Peyer's patch (tissue), 4 donors: ENCODE data around the gene VCL. TPM values are rescaled to one million over a fixed set of nuclear protein-coding genes. Genes with fewer than 3 reads are reported as not detected.

Experiments
- DNase-seq, 3 donors: peaks; one replicate each; pipeline ENCODE4 v3.0.0-alpha.2; 2017 to 2019
- H3K27ac ChIP-seq, 4 donors: fragments of 200-600 bp; sonication (generic); one replicate each; pipeline ENCODE4 v1.5.1; 2016 to 2019
- H3K27me3 ChIP-seq, 2 donors: fragments of 200-600 bp; sonication (generic); one replicate each; pipeline ENCODE4 v1.5.1; 2019
- H3K36me3 ChIP-seq, 3 donors: fragments of 200-600 bp; sonication (generic); one replicate each; pipeline ENCODE4 v1.5.1; 2016 to 2019
- H3K4me1 ChIP-seq, 4 donors: fragments of 200-600 bp; sonication (generic); one replicate each; pipeline ENCODE4 v1.5.1; 2016 to 2019
- H3K4me3 ChIP-seq, 4 donors: fragments of 200-600 bp; sonication (generic); 1 replicate in 3 of 4; 2 replicates in 1 of 4; pipeline ENCODE4 v1.5.1; 2016 to 2019; ENCODE audit warnings: mild to moderate bottlenecking in 1 of 4
- H3K9me3 ChIP-seq, 4 donors: fragments of 200-600 bp; sonication (generic); one replicate each; pipeline ENCODE4 v1.5.1; 2016 to 2019; ENCODE audit warnings: mild to moderate bottlenecking in 1 of 4
- CTCF ChIP-seq, 6 experiments: fragments of 450-650 bp in 4 of 6; fragments of 200-600 bp in 2 of 6; sonication (generic) in 1 of 6; IDR thresholded peaks; one replicate each; pipeline ENCODE4 v1.5.1; 2017 to 2019; ENCODE audit warnings: antibody characterized with exemption in 6 of 6, mild to moderate bottlenecking in 3 of 6, moderate library complexity in 1 of 6
- POLR2A ChIP-seq, 2 donors: fragments of 450-650 bp; IDR thresholded peaks; one replicate each; pipeline ENCODE4 v1.5.1; 2017; ENCODE audit warnings: antibody characterized with exemption in 2 of 2, mild to moderate bottlenecking in 2 of 2, moderate library complexity in 2 of 2
- total RNA-seq, 4 donors: library from RNA; depleted of rRNA; stranded (reverse); fragments of >200 nt; gene quantifications; one replicate each; pipeline ENCODE4 v1.1.0, GENCODE V29; 2016

The VCL gene
- total RNA-seq, 4 donors from 2014 or later = 36.3 to 103 (median 61.4) TPM

DNA sequence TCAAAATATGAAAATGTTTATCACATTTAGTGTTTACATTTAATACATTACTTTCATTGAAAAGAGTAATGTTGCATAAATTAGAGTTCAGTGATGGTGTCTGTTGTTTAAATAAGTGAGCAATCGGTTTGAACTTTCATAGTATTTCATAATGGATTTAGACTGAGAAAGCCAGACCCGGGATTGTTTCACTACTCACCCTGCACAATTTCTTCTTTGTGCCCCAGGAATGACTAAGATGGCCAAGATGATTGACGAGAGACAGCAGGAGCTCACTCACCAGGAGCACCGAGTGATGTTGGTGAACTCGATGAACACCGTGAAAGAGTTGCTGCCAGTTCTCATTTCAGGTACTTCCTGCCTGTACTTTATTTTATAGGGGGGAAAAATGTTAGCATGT, 74.6 kb downstream of the VCL start:
- Histone ChIP-seq H3K27me3 (no peaks in the 10 kb centered on the region), H3K4me1 (no peaks in the 10 kb centered on the region), H3K36me3 (peaks cover 0 to 21% (median 0%) of the 10 kb centered on the region in 3 donors), H3K4me3 (no peak overlapping the region), H3K9me3 (no peaks in the 10 kb centered on the region), H3K27ac (peak overlapping the region in 1 of 4 donors; percentile 20)
- no peak for DNase-seq
- TF ChIP-seq CTCF (IDR thresholded peaks at IDR 0.05) (no peak), POLR2A (IDR thresholded peaks at IDR 0.05) (no peak)

GRCh38 chr10:74075906-74076305, 78.0 kb downstream of the VCL start:
- Histone ChIP-seq H3K9me3 (no peaks in the 10 kb centered on the region), H3K4me3 (no peak overlapping the region), H3K27ac (no peak overlapping the region), H3K4me1 (peaks cover 0 to 10% (median 0%) of the 10 kb centered on the region in 4 donors), H3K27me3 (no peaks in the 10 kb centered on the region), H3K36me3 (peaks cover 0 to 21% (median 0%) of the 10 kb centered on the region in 3 donors)
- no peak for TF ChIP-seq POLR2A (IDR thresholded peaks at IDR 0.05)
- no peak for TF ChIP-seq CTCF (IDR thresholded peaks at IDR 0.05)
- no peak for DNase-seq

DNA sequence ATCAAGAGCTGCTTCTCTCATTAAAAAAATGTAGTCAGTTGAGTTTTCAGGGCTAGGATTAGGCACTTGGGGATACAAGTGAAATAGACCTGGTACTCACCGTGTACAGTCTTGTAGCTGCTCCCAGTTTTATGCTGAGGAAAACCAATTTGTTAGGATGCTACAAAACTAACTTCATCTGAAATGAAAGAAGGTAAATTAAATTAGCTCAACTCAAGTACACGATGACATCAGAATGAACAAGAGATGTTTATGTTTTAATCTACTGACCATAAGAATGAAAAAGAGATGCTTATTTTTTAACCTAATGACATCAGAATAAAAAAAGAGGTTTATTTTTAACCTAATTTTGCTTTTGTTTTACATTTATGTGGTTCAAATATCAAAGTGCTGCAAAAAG, 79.0 kb downstream of the VCL start:
- Histone ChIP-seq H3K27ac (no peak overlapping the region), H3K4me1 (peaks cover 0 to 10% (median 0%) of the 10 kb centered on the region in 4 donors), H3K9me3 (no peaks in the 10 kb centered on the region), H3K4me3 (no peak overlapping the region), H3K36me3 (peaks cover 0 to 21% (median 0%) of the 10 kb centered on the region in 3 donors), H3K27me3 (no peaks in the 10 kb centered on the region)
- DNase-seq = no peak
- TF ChIP-seq POLR2A (IDR thresholded peaks at IDR 0.05) (no peak), CTCF (IDR thresholded peaks at IDR 0.05) (no peak)

- H3K9me3 ChIP-seq = no peaks in the 10 kb centered on the region
- no peak for TF ChIP-seq CTCF (IDR thresholded peaks at IDR 0.05)
- no peak for DNase-seq
- H3K4me3 ChIP-seq = no peak overlapping the region
- no peaks in the 10 kb centered on the region for H3K27me3 ChIP-seq
- no peak overlapping the region for H3K27ac ChIP-seq
- H3K4me1 ChIP-seq = peaks cover 0 to 10% (median 0%) of the 10 kb centered on the region in 4 donors
- H3K36me3 ChIP-seq = peaks cover 0 to 21% (median 0%) of the 10 kb centered on the region in 3 donors
These were observed 79.5 kb downstream of the VCL start for GRCh38 chr10:74077416-74077815.

GRCh38 chr10:74078037-74078436, 80.1 kb downstream of the VCL start:
- TF ChIP-seq POLR2A (IDR thresholded peaks at IDR 0.05) = no peak
- no peak for TF ChIP-seq CTCF (IDR thresholded peaks at IDR 0.05)
- Histone ChIP-seq H3K27ac (no peak overlapping the region), H3K9me3 (no peaks in the 10 kb centered on the region), H3K4me1 (peaks cover 0 to 10% (median 0%) of the 10 kb centered on the region in 4 donors), H3K36me3 (peaks cover 0 to 19% (median 0%) of the 10 kb centered on the region in 3 donors), H3K27me3 (no peaks in the 10 kb centered on the region), H3K4me3 (no peak overlapping the region)
- no peak for DNase-seq
